HepG2 (cell line): ENCODE results near the gene TRAPPC10. TPM values are rescaled to one million over a fixed set of nuclear protein-coding genes. Genes with fewer than 3 reads are reported as not detected.

Source experiments
- ATAC-seq: fragments of 200-7000 bp; cut with Tn5 transposase; 3 replicates; pipeline ENCODE4 v1.9.1; 2020; ENCODE audit warnings: mild to moderate bottlenecking, moderate library complexity
- BruUV-seq: library from RNA; stranded (reverse); fragments of 400-500 nt; replicated peaks from 2 replicates; lab custom pipeline; 2021; lab: Mats Ljungman, UMichigan
- CTCF ChIA-PET: fragments of 300-600 bp; formaldehyde crosslinking; extraction: SDS; loops from one replicate; lab custom pipeline; 2021; ENCODE audit warnings: low total read pairs, inconsistent platforms, low intra/inter-chr PET ratio; lab: Yijun Ruan, JAX
- POLR2A ChIA-PET: fragments of 350-600 bp; sonication (Branson Sonifier 250); formaldehyde crosslinking; loops from one replicate; lab custom pipeline; 2020; ENCODE audit warnings: antibody characterized with exemption, inconsistent platforms; lab: Yijun Ruan, JAX
- DNase-seq: peaks from one replicate; pipeline ENCODE4 v3.0.0-alpha.2; 2015; ENCODE audit warnings: low spot score
- FAIRE-seq: peaks from 3 replicates; lab custom pipeline; 2011; peaks lifted over from hg19 to GRCh38; lab: Jason Lieb, UNC
- H2AFZ ChIP-seq: one replicate; pipeline ENCODE4 v1.6.1; 2011; ENCODE audit warnings: low read length, inconsistent platforms
- H3K27ac ChIP-seq: fragments of 300-600 bp; 3 replicates; pipeline ENCODE4 v1.8.0; 2011; ENCODE audit warnings: mixed run types, mild to moderate bottlenecking, mixed read lengths, low read length, inconsistent platforms; ENCODE audit not compliant: insufficient read depth; ENCODE audit errors: extremely low read length
- H3K27me3 ChIP-seq, 2 experiments: fragments of 200-600 bp in 1 of 2; 2 replicates in 1 of 2; 3 replicates in 1 of 2; pipeline versions ENCODE4 v1.6.0 to v1.8.0; 2011; ENCODE audit warnings: low read length in 2 of 2, mild to moderate bottlenecking in 2 of 2, moderate library complexity in 2 of 2, inconsistent platforms in 1 of 2; ENCODE audit not compliant: insufficient read depth in 2 of 2, control insufficient read depth in 1 of 2
- H3K36me3 ChIP-seq, 2 experiments: fragments of 200-600 bp in 1 of 2; replicated peaks in 1 of 2; 2 replicates in 1 of 2; 3 replicates in 1 of 2; pipeline versions ENCODE4 v1.5.1 to v1.8.0; 2011; ENCODE audit warnings: low read length in 2 of 2, inconsistent platforms in 1 of 2; ENCODE audit not compliant: insufficient read depth in 2 of 2, control insufficient read depth in 1 of 2
- H3K4me1 ChIP-seq: 2 replicates; pipeline ENCODE4 v1.5.1; 2012; ENCODE audit warnings: low read length, inconsistent platforms; ENCODE audit not compliant: insufficient read depth
- H3K4me2 ChIP-seq: 2 replicates; pipeline ENCODE4 v1.6.0; 2011; ENCODE audit warnings: low read depth, low read length, inconsistent platforms
- H3K4me3 ChIP-seq, 3 experiments: fragments of 200-600 bp in 1 of 3; sonication (generic), shearing (Covaris generic) in 1 of 3; replicated peaks in 1 of 3; 2 replicates each; pipeline ENCODE4 v1.5.1; 2011 to 2016; ENCODE audit warnings: low read length in 3 of 3, inconsistent platforms in 2 of 3, low read depth in 2 of 3, mild to moderate bottlenecking in 2 of 3, control low read depth in 1 of 3, mixed read lengths in 1 of 3; ENCODE audit not compliant: insufficient read depth in 1 of 3
- H3K79me2 ChIP-seq: one replicate; pipeline ENCODE4 v1.6.1; 2011; ENCODE audit warnings: low read length, inconsistent platforms; ENCODE audit not compliant: insufficient read depth
- H3K9ac ChIP-seq: 2 replicates; pipeline ENCODE4 v1.6.0; 2011; ENCODE audit warnings: mild to moderate bottlenecking, low read depth, low read length, inconsistent platforms; ENCODE audit not compliant: insufficient read depth
- H3K9me3 ChIP-seq: 2 replicates; pipeline ENCODE4 v1.5.1; 2012; ENCODE audit warnings: mild to moderate bottlenecking, low read length
- H4K20me1 ChIP-seq: 2 replicates; pipeline ENCODE4 v1.6.0; 2011; ENCODE audit warnings: inconsistent platforms, mild to moderate bottlenecking, low read length, moderate library complexity; ENCODE audit not compliant: insufficient read depth
- AKAP8 ChIP-seq: sonication (generic); formaldehyde crosslinking; IDR thresholded peaks from 2 replicates; pipeline ENCODE4 v1.5.1; 2020; ENCODE audit warnings: mild to moderate bottlenecking, missing genetic modification reagents
- ATF2 ChIP-seq: sonication (generic); formaldehyde crosslinking; IDR thresholded peaks from 2 replicates; pipeline ENCODE4 v1.4.0; 2020; ENCODE audit warnings: missing genetic modification reagents
- CTCF ChIP-seq: sonication (generic); formaldehyde crosslinking; IDR thresholded peaks from 2 replicates; pipeline ENCODE4 v1.5.0; 2020; ENCODE audit warnings: mild to moderate bottlenecking, missing genetic modification reagents, moderate library complexity
- FOXC1 ChIP-seq: sonication (generic); formaldehyde crosslinking; IDR thresholded peaks from 2 replicates; pipeline ENCODE4 v1.8.0; 2022; ENCODE audit warnings: mild to moderate bottlenecking, missing genetic modification reagents, borderline replicate concordance
- FOXO1 ChIP-seq: sonication (generic); formaldehyde crosslinking; IDR thresholded peaks from 2 replicates; pipeline ENCODE4 v1.4.0; 2020; ENCODE audit warnings: missing genetic modification reagents
- HDAC6 ChIP-seq: fragments of 200-600 bp; sonication (generic); IDR thresholded peaks from 2 replicates; pipeline ENCODE4 v1.7.0; 2017; ENCODE audit warnings: mild to moderate bottlenecking, antibody characterized with exemption, low read length, low read depth
- HMGXB4 ChIP-seq, 2 experiments: sonication (generic) in 1 of 2; formaldehyde crosslinking in 1 of 2; IDR thresholded peaks; 2 replicates each; pipeline versions ENCODE4 v1.4.0 to v1.6.1; 2018 to 2020; ENCODE audit warnings: missing genetic modification reagents in 2 of 2, borderline replicate concordance in 1 of 2, low read depth in 1 of 2, mild to moderate bottlenecking in 1 of 2, missing biosample characterization in 1 of 2
- HOXA3 ChIP-seq: sonication (generic); formaldehyde crosslinking; IDR thresholded peaks from 2 replicates; pipeline ENCODE4 v1.5.0; 2020; ENCODE audit warnings: missing genetic modification reagents
- KDM2A ChIP-seq: sonication (generic); formaldehyde crosslinking; IDR thresholded peaks from 2 replicates; pipeline ENCODE4 v1.4.0; 2020; ENCODE audit warnings: low read depth, missing genetic modification reagents, borderline replicate concordance
- KDM5B ChIP-seq: sonication (generic); formaldehyde crosslinking; IDR thresholded peaks from 2 replicates; pipeline ENCODE4 v1.4.0; 2020; ENCODE audit warnings: missing genetic modification reagents, mild to moderate bottlenecking, borderline replicate concordance
- NONO ChIP-seq, 2 experiments: fragments of 450-650 bp in 1 of 2; sonication (generic) in 1 of 2; formaldehyde crosslinking in 1 of 2; IDR thresholded peaks in 1 of 2; conservative IDR thresholded peaks in 1 of 2; 2 replicates each; pipeline versions ENCODE4 v1.6.1 to v1.8.0; 2017 to 2022; ENCODE audit warnings: mild to moderate bottlenecking in 1 of 2, missing genetic modification reagents in 1 of 2, moderate library complexity in 1 of 2
- PITX1 ChIP-seq: sonication (generic); formaldehyde crosslinking; IDR thresholded peaks from 2 replicates; pipeline ENCODE4 v1.5.1; 2020; ENCODE audit warnings: mild to moderate bottlenecking, missing genetic modification reagents
- RAD21 ChIP-seq: fragments of 450-650 bp; formaldehyde crosslinking; IDR thresholded peaks from 2 replicates; pipeline ENCODE4 v1.5.0; 2020; ENCODE audit warnings: mild to moderate bottlenecking
- RCOR2 ChIP-seq: IDR thresholded peaks from 2 replicates; pipeline ENCODE4 v1.6.1; 2016; ENCODE audit warnings: missing biosample characterization, missing genetic modification reagents
- STAG1 ChIP-seq: sonication (generic); formaldehyde crosslinking; IDR thresholded peaks from 2 replicates; pipeline ENCODE4 v1.4.0; 2020; ENCODE audit warnings: missing genetic modification reagents
- ZBTB20 ChIP-seq: sonication (generic); formaldehyde crosslinking; IDR thresholded peaks from 2 replicates; pipeline ENCODE4 v1.8.1; 2023; ENCODE audit warnings: missing genetic modification reagents, low read depth, mild to moderate bottlenecking, borderline replicate concordance
- ZNF329 ChIP-seq: sonication (generic); formaldehyde crosslinking; IDR thresholded peaks from 2 replicates; pipeline ENCODE4 v1.9.0; 2021; ENCODE audit warnings: low read depth, mild to moderate bottlenecking, missing genetic modification reagents
- ZNF335 ChIP-seq: sonication (generic); formaldehyde crosslinking; IDR thresholded peaks from 2 replicates; pipeline ENCODE4 v1.4.0; 2020; ENCODE audit warnings: missing genetic modification reagents
- ZNF607 ChIP-seq: sonication (generic); formaldehyde crosslinking; IDR thresholded peaks from 2 replicates; pipeline ENCODE4 v1.5.1; 2020; ENCODE audit warnings: missing genetic modification reagents, mild to moderate bottlenecking, borderline replicate concordance
- WGBS: methylation state at CpG from one replicate; pipeline ENCODE4 v1.1.6; 2017; ENCODE audit warnings: low lambda C conversion rate; 5-methylcytosine and 5-hydroxymethylcytosine counted together
- in situ Hi-C: cut with HindIII; loops from 2 replicates; pipeline ENCODE4 v1.10.0; 2017; ENCODE audit warnings: low pct_unique_long_range_greater_than_20kb; ENCODE audit not compliant: extremely low pct_ligation_motif_present
- intact Hi-C: fragments of 100-400 bp; cut with micrococcal nuclease; formaldehyde crosslinking; loops from one replicate; pipeline ENCODE4 v1.10.0; 2022; ENCODE audit not compliant: unreplicated experiment
- polyA plus RNA-seq, 8 experiments: library from polyadenylated mRNA; depleted of rRNA in 3 of 8; stranded (reverse) in 7 of 8; unstranded in 1 of 8; fragments of >200 nt; fragmentation: Illumina TruSeq in 4 of 8; extraction: Trizol in 4 of 8; gene quantifications; 2 replicates each; pipeline versions ENCODE4 v1.2.1 to v1.2.3, GENCODE V29; 2011 to 2016; ENCODE audit warnings: low read depth in 4 of 8, missing spikeins in 1 of 8, mixed read lengths in 1 of 8; ENCODE audit not compliant: insufficient read depth in 1 of 8
- total RNA-seq, 5 experiments: library from RNA; depleted of rRNA; stranded (reverse); fragments of >200 nt; fragmentation: Illumina TruSeq; extraction: Trizol; gene quantifications; 2 replicates each; pipeline ENCODE4 v1.2.3, GENCODE V29; 2016; ENCODE audit warnings: low read depth in 1 of 5

The TRAPPC10 gene
- total and polyA plus RNA-seq, 2 of the 13 experiments (the other 11 are each of a cell fraction or from before 2014, with no cell fraction given), result 10.6 to 16.5 TPM

DNA sequence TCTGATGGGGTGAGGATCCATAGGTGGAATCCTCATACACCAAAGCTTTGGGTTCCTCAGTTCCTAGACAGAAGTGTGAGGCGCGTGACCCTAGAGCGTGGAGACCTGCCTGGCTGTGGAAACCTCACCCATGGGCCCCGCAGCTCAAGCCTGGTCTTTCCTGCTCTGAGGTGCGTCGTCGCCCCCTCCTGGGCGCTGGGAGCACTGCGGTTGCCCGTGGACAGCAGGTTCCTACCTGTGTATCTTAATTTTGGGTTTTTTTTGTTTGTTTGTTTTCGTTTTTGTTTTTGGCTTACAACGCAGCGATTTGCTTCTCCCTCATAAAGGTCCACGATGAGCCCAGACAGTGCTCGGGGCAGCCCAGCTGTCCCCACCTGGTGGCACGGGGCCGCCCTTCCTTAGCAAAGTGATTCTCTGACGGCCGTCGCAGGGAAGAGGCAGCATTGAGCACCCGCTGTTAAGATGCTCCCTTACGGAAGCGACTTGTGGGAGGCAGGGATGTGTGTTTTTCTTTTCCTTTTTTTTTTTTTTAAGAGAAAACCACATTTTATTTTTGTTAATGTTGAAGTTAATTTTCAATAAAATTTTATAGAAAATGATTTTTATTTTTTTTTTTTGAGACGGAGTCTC is 36.5 kb upstream of the TRAPPC10 start:
- intact Hi-C loops (no loop called here), in situ Hi-C loops (no loop called here)
- Histone ChIP-seq H3K36me3 (peaks cover 9 to 18% of the 10 kb centered on the region in 2 experiments; a peak in 4 of 5 replicates), H3K79me2 (no peaks in the 10 kb centered on the region), H4K20me1 (no peaks in the 10 kb centered on the region), H3K9me3 (no peaks in the 10 kb centered on the region), H3K27me3 (no peaks in the 10 kb centered on the region), H3K4me2 (no peak overlapping the region), H3K9ac (no peak overlapping the region), H3K4me3 (no peak overlapping the region), H3K27ac (no peak overlapping the region), H3K4me1 (peaks cover 17% of the 10 kb centered on the region), H2AFZ (no peak overlapping the region)
- BruUV-seq, result no TSS peak
- WGBS, result 45% methylated on average over 20 of the region's 24 CpGs
- CTCF ChIA-PET, result interaction anchor here (0.9 to 2.3 kb wide), 3 partner anchors 37 to 186 kb away, joined by 4 to 11 read pairs (median 5); partner anchors contain the start of gene RRP1
- FAIRE-seq, result peak; percentile 64
- POLR2A ChIA-PET, result no interaction called here
- ATAC-seq, result peak; percentile 86
- peak; percentile 32 for DNase-seq
- TF ChIP-seq PITX1 (CRISPR knock-in tag), result no peak
- 0 out of 4 replicates have a peak, but pooled peaks of 1 of the 2 experiments have one; percentile 34 for TF ChIP-seq HMGXB4 (CRISPR knock-in tag; IDR thresholded peaks at IDR 0.05; ENCODE audit: borderline replicate concordance in 1 of 2, low read depth in 1 of 2)
- TF ChIP-seq NONO (IDR thresholded peaks at IDR 0.05), result no peak
- no peak for TF ChIP-seq NONO (CRISPR knock-in tag; conservative IDR thresholded peaks at IDR 0.05)
- 0 out of 2 replicates have a peak, but pooled peaks have one; percentile 29 for TF ChIP-seq AKAP8
- TF ChIP-seq ATF2, result no peak
- TF ChIP-seq ZNF335 (CRISPR knock-in tag), result no peak
- TF ChIP-seq CTCF (CRISPR knock-in tag), result peak; percentile 91
- peak; percentile 22; the same call in 1 of the 2 replicates for TF ChIP-seq FOXO1 (CRISPR knock-in tag)
- TF ChIP-seq HOXA3 (CRISPR knock-in tag), result peak; percentile 33; the same call in 1 of the 2 replicates
- TF ChIP-seq STAG1, result peak; percentile 91
- TF ChIP-seq KDM5B (CRISPR knock-in tag), result 0 out of 2 replicates have a peak, but pooled peaks have one; percentile 17
- TF ChIP-seq RAD21 (CRISPR knock-in tag), result peak; percentile 80
- peak; percentile 60; the same call in 1 of the 2 replicates for TF ChIP-seq KDM2A (CRISPR knock-in tag)
- no peak for TF ChIP-seq HDAC6
- TF ChIP-seq RCOR2, result no peak
- peak; percentile 68; the same call in 1 of the 2 replicates for TF ChIP-seq FOXC1 (CRISPR knock-in tag)
- TF ChIP-seq ZNF607, result peak; percentile 27; the same call in 1 of the 2 replicates
- TF ChIP-seq ZNF329 (CRISPR knock-in tag), result no peak
- peak; percentile 40; the same call in 1 of the 2 replicates for TF ChIP-seq ZBTB20
